B cell (primary cell): ENCODE data around the gene ZSWIM6. TPM values are rescaled to one million over a fixed set of nuclear protein-coding genes. Genes with fewer than 3 reads are reported as not detected.

Experiments
- ATAC-seq: fragments of 200-7000 bp; cut with Tn5 transposase; one replicate; pipeline ENCODE4 v1.10.0; 2021; ENCODE audit warnings: low read depth, mild to moderate bottlenecking, moderate number of reproducible peaks, moderate library complexity
- CTCF ChIA-PET: fragments of 350-600 bp; sonication (Branson Sonifier 250); formaldehyde crosslinking; loops from one replicate; lab custom pipeline; 2021; ENCODE audit warnings: antibody characterized with exemption, inconsistent platforms; lab: Charles Lee
- POLR2A ChIA-PET: fragments of 350-600 bp; sonication (Branson Sonifier 250); formaldehyde crosslinking; loops from one replicate; lab custom pipeline; 2021; ENCODE audit warnings: antibody characterized with exemption; lab: Charles Lee
- DNase-seq: peaks from one replicate; pipeline ENCODE4 v3.0.0; 2013
- H2AFZ ChIP-seq: 2 replicates; pipeline ENCODE4 v1.6.1; 2012; ENCODE audit warnings: mild to moderate bottlenecking, low read depth, low read length; ENCODE audit not compliant: insufficient read depth, poor library complexity, severe bottlenecking
- H3K27ac ChIP-seq, 2 donors: 1 replicate in 1 of 2; 2 replicates in 1 of 2; pipeline ENCODE4 v1.5.1; 2012 to 2013; ENCODE audit warnings: low read length in 2 of 2, mild to moderate bottlenecking in 2 of 2, moderate library complexity in 1 of 2
- H3K27me3 ChIP-seq, 4 experiments: fragments of 200-600 bp in 1 of 4; sonication (generic) in 1 of 4; replicated peaks in 1 of 4; 1 replicate in 2 of 4; 2 replicates in 2 of 4; pipeline versions ENCODE4 v1.6.1 to v1.7.0; 2013 to 2016; ENCODE audit warnings: low read length in 3 of 4, mild to moderate bottlenecking in 2 of 4, mixed read lengths in 1 of 4, moderate library complexity in 1 of 4; ENCODE audit not compliant: insufficient read depth in 4 of 4, control insufficient read depth in 3 of 4; ENCODE audit errors: control extremely low read depth in 1 of 4
- H3K36me3 ChIP-seq, 2 experiments: replicated peaks in 1 of 2; 1 replicate in 1 of 2; 2 replicates in 1 of 2; pipeline versions ENCODE4 v1.6.1 to v1.7.1; 2013; ENCODE audit warnings: low read length in 1 of 2; ENCODE audit not compliant: insufficient read depth in 2 of 2, control insufficient read depth in 1 of 2; ENCODE audit errors: control extremely low read depth in 1 of 2, extremely low read depth in 1 of 2
- H3K4me1 ChIP-seq, 2 donors: fragments of 200-600 bp in 1 of 2; sonication (generic) in 1 of 2; 1 replicate in 1 of 2; 2 replicates in 1 of 2; pipeline versions ENCODE4 v1.5.1 to v1.6.1; 2013 to 2017; ENCODE audit warnings: low read length in 2 of 2; ENCODE audit not compliant: control insufficient read depth in 2 of 2, insufficient read depth in 2 of 2
- H3K4me2 ChIP-seq: replicated peaks from 2 replicates; pipeline ENCODE3; 2012; ENCODE audit warnings: mild to moderate bottlenecking, low read depth, low read length; ENCODE audit not compliant: poor library complexity, severe bottlenecking
- H3K4me3 ChIP-seq, 5 experiments: fragments of 200-600 bp in 1 of 5; sonication (generic) in 1 of 5; 1 replicate in 3 of 5; 2 replicates in 2 of 5; pipeline versions ENCODE4 v1.5.1 to v1.7.0; 2011 to 2016; ENCODE audit warnings: low read length in 4 of 5, mild to moderate bottlenecking in 4 of 5, low read depth in 2 of 5, control low read depth in 1 of 5, moderate library complexity in 1 of 5; ENCODE audit not compliant: insufficient read depth in 1 of 5; ENCODE audit errors: control extremely low read depth in 1 of 5, extremely low read depth in 1 of 5
- H3K79me2 ChIP-seq: fragments of 200-600 bp; sonication (generic); one replicate; pipeline ENCODE4 v1.6.0; 2016; ENCODE audit warnings: low read length; ENCODE audit not compliant: control insufficient read depth, insufficient read depth
- H3K9ac ChIP-seq: fragments of 200-600 bp; sonication (generic); 2 replicates; pipeline ENCODE4 v1.6.1; 2017; ENCODE audit warnings: mild to moderate bottlenecking, low read length, moderate library complexity
- H3K9me3 ChIP-seq, 3 donors: one replicate each; pipeline versions ENCODE4 v1.6.1 to v1.7.1; 2013; ENCODE audit warnings: low read length in 2 of 3; ENCODE audit not compliant: control insufficient read depth in 2 of 3, insufficient read depth in 1 of 3; ENCODE audit errors: control extremely low read depth in 1 of 3
- H4K20me1 ChIP-seq: 2 replicates; pipeline ENCODE4 v1.6.0; 2012; ENCODE audit warnings: mild to moderate bottlenecking, low read length; ENCODE audit not compliant: insufficient read depth, control insufficient read depth, poor library complexity, severe bottlenecking
- H3K27ac Mint-ChIP-seq: one replicate; pipeline ENCODE4 v1.8.0; 2021; ENCODE audit warnings: mixed read lengths
- H3K27me3 Mint-ChIP-seq: one replicate; pipeline ENCODE4 v1.8.0; 2021; ENCODE audit warnings: mixed read lengths
- H3K4me1 Mint-ChIP-seq: one replicate; pipeline ENCODE4 v1.8.0; 2021; ENCODE audit warnings: mixed read lengths
- H3K4me3 Mint-ChIP-seq: one replicate; pipeline ENCODE4 v1.8.0; 2021; ENCODE audit warnings: mixed read lengths
- H3K9me3 Mint-ChIP-seq: one replicate; pipeline ENCODE4 v1.8.0; 2022; ENCODE audit warnings: mixed read lengths; ENCODE audit not compliant: insufficient read depth
- EZH2 ChIP-seq: IDR thresholded peaks from 2 replicates; pipeline ENCODE4 v1.6.1; 2012; ENCODE audit warnings: borderline replicate concordance, low read depth, mild to moderate bottlenecking, moderate library complexity, low read length; ENCODE audit not compliant: insufficient read depth, poor library complexity, severe bottlenecking
- WGBS: methylation state at CpG from one replicate; pipeline ENCODE4 v1.1.5; 2013; ENCODE audit warnings: missing lambda C conversion rate; ENCODE audit not compliant: insufficient coverage; 5-methylcytosine and 5-hydroxymethylcytosine counted together
- intact Hi-C: fragments of 100-400 bp; cut with micrococcal nuclease; formaldehyde crosslinking; loops from one replicate; pipeline ENCODE4 v1.10.0; 2022
- polyA plus RNA-seq: library from polyadenylated mRNA; depleted of rRNA; stranded (reverse); fragments of >200 nt; gene quantifications from 2 replicates; pipeline ENCODE4 v1.2.3, GENCODE V29; 2012
- total RNA-seq, 2 donors: library from RNA; stranded (reverse); fragments of 120-200 nt in 1 of 2; gene quantifications; 1 replicate in 1 of 2; 2 replicates in 1 of 2; pipeline versions ENCODE4 v1.2.3 to v1.2.4, GENCODE V29; 2013 to 2022
- TF ChIP-seq, protein P1 (sequence below): fragments of 200-600 bp; IDR thresholded peaks from one replicate; pipeline ENCODE4 v1.8.0; 2022; ENCODE audit warnings: antibody characterized with exemption, mild to moderate bottlenecking

ZSWIM6 gene
- total and polyA plus RNA-seq, 2 donors (not counting 1 experiment from before 2014, with no cell fraction given), result 7.9 to 16.4 TPM

- ChIA-PET POLR2A (interaction anchor here (0.6 kb wide), 1 partner anchor 1532 kb away, joined by 8 read pairs; no protein-coding TSS in a partner anchor), CTCF (interaction anchor here (1.2 to 1.5 kb wide), 2 partner anchors 8 to 273 kb away, joined by 3 to 5 read pairs; no protein-coding TSS in a partner anchor)
- no peak overlapping the region for H3K9ac ChIP-seq
- H3K4me3 ChIP-seq, result no peak overlapping the region
- peak overlapping the region; percentile 94 for H3K4me3 Mint-ChIP-seq
- H3K27me3 ChIP-seq, result peaks cover 0 to 6% (median 3%) of the 10 kb centered on the region in 4 experiments
- no peak overlapping the region for H3K27ac ChIP-seq
- H3K36me3 ChIP-seq, result no peaks in the 10 kb centered on the region
- DNase-seq (no peak), ATAC-seq (no peak)
- H3K4me1 Mint-ChIP-seq, result peaks cover 30% of the 10 kb centered on the region
- peak overlapping the region; percentile 50 for H3K27ac Mint-ChIP-seq
- 93% methylated on average over 7 of the region's 7 CpGs for WGBS
- peaks cover 13% of the 10 kb centered on the region for H3K79me2 ChIP-seq
- intact Hi-C loops, result no loop called here
- peaks cover 21 to 26% of the 10 kb centered on the region in 2 donors for H3K4me1 ChIP-seq
- H3K27me3 Mint-ChIP-seq, result peaks cover 14% of the 10 kb centered on the region
- no peaks in the 10 kb centered on the region for H3K9me3 Mint-ChIP-seq
- peaks cover 11% of the 10 kb centered on the region for H4K20me1 ChIP-seq
- H3K9me3 ChIP-seq, result no peaks in the 10 kb centered on the region
- H3K4me2 ChIP-seq, result peak overlapping the region; percentile 83
- TF ChIP-seq EZH2, result no peak
- TF ChIP-seq, protein P1, sequence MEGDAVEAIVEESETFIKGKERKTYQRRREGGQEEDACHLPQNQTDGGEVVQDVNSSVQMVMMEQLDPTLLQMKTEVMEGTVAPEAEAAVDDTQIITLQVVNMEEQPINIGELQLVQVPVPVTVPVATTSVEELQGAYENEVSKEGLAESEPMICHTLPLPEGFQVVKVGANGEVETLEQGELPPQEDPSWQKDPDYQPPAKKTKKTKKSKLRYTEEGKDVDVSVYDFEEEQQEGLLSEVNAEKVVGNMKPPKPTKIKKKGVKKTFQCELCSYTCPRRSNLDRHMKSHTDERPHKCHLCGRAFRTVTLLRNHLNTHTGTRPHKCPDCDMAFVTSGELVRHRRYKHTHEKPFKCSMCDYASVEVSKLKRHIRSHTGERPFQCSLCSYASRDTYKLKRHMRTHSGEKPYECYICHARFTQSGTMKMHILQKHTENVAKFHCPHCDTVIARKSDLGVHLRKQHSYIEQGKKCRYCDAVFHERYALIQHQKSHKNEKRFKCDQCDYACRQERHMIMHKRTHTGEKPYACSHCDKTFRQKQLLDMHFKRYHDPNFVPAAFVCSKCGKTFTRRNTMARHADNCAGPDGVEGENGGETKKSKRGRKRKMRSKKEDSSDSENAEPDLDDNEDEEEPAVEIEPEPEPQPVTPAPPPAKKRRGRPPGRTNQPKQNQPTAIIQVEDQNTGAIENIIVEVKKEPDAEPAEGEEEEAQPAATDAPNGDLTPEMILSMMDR, result no peak
- H2AFZ ChIP-seq, result peak overlapping the region; percentile 19
These were observed 3.1 kb upstream of the ZSWIM6 start for GRCh38 chr5:61328791-61329549.
